Hepatocyte (in vitro differentiated cells): ENCODE measurements around the gene RPL38.

Experiments
- CTCF ChIP-seq: fragments of 200-600 bp; sonication (generic); IDR thresholded peaks from 2 replicates; pipeline ENCODE4 v1.5.1; 2016; ENCODE audit warnings: antibody characterized with exemption, mild to moderate bottlenecking; ENCODE audit not compliant: poor library complexity
- EZH2 ChIP-seq: fragments of 200-600 bp; sonication (generic); IDR thresholded peaks from 2 replicates; pipeline ENCODE4 v1.6.1; 2016; ENCODE audit warnings: antibody characterized with exemption, mild to moderate bottlenecking, borderline replicate concordance
- EZH2phosphoT487 ChIP-seq: fragments of 200-600 bp; sonication (generic); IDR thresholded peaks from one replicate; pipeline ENCODE4 v1.6.1; 2018; ENCODE audit warnings: antibody characterized with exemption, mild to moderate bottlenecking, low read depth, moderate library complexity; ENCODE audit not compliant: unreplicated experiment, severe bottlenecking

GRCh38 chr17:74224959-74225725, 21.7 kb downstream of the RPL38 start:
- TF ChIP-seq CTCF (no peak), EZH2 (no peak), EZH2phosphoT487 (no peak)
